ENCODE measurements around the gene ABCA4. TPM values are rescaled to one million over a fixed set of nuclear protein-coding genes. Genes with fewer than 3 reads are reported as not detected.

The ABCA4 gene
- total and polyA plus RNA-seq, 4 donors, result 0.49 to 31.5 (median 2.3) TPM

DNA sequence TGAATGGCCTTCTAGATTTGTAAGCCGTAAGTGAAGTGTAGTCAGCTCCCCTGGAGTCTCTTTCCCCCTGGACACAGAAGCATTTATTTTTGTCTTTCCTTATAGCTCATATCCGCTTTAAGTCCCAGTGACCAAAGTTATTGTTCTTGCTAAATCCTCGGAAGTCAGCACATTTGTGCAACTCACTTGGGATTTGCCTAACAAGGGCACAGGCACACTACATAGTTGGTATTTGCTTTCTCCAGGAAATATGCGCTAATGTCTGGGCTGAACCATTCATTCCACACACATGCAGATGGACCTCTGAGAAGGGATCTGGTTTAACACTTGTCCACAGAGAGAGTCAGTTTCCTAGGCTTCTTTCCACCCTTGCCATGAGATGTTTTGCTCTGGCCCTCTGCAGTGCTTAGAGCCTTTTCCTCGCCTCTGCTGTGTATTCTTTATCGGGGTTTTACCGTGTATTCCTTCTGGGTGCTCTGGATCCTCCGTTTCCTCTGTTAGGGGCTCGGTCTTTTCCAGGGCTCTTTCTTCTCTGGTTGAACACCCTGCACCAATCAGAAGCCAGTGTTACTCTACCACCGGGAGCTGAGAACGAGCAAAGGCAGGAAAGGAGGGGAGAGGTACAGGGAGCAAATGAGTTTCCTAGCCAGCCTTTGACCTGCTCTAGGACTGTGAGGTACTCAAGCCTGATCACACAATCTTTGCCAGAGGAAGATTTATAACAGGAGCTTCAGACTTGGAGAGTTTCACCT lies 72.4 kb downstream of the ABCA4 start:
- no peaks in the 10 kb centered on the region for H3K9me3 ChIP-seq (ENCODE audit: control insufficient read depth, insufficient read depth, low read length)
- peaks cover 22% of the 10 kb centered on the region for H3K4me1 ChIP-seq (ENCODE audit: control insufficient read depth, insufficient read depth, low read length)
- no peaks in the 10 kb centered on the region for H3K27me3 ChIP-seq (ENCODE audit: control insufficient read depth, insufficient read depth, low read length)
- H3K4me3 ChIP-seq (ENCODE audit: low read depth, low read length), result no peak overlapping the region
- 54% methylated on average over 10 of the region's 11 CpGs for WGBS (ENCODE audit: insufficient coverage)
- peak in 1 of 6 donors; percentile 35 for DNase-seq (ENCODE audit: low read depth in 4 of 6, low spot score in 6 of 6)
- peak overlapping the region; percentile 89 for H3K27ac ChIP-seq (ENCODE audit: low read depth, low read length)
- no peaks in the 10 kb centered on the region for H3K36me3 ChIP-seq (ENCODE audit: control insufficient read depth, insufficient read depth, low read length)

DNA sequence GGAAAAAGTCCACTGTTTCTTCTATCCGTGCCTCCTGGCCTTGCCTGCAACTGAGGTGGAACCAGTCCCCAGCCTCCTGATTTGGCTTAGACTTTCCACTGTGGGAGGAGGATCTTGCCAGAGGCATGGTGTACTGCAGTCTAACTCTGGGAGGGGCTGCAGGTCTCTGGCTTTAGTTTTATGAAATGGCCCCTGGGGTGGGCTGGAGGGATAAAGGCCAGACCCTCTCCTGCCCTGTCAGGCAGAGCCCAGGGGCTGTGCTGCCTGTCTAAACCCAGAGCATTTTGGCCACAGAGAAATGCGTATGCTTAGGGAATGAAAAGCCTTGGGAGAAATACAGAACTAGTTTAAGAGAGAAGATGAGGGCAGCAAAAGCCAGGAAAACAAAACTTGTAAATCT lies 73.0 kb downstream of the ABCA4 start:
- Histone ChIP-seq H3K4me1 (ENCODE audit: control insufficient read depth, insufficient read depth, low read length) (peaks cover 22% of the 10 kb centered on the region), H3K27ac (ENCODE audit: low read depth, low read length) (peak overlapping the region; percentile 89), H3K9me3 (ENCODE audit: control insufficient read depth, insufficient read depth, low read length) (no peaks in the 10 kb centered on the region), H3K36me3 (ENCODE audit: control insufficient read depth, insufficient read depth, low read length) (no peaks in the 10 kb centered on the region), H3K4me3 (ENCODE audit: low read depth, low read length) (no peak overlapping the region), H3K27me3 (ENCODE audit: control insufficient read depth, insufficient read depth, low read length) (no peaks in the 10 kb centered on the region)
- no peak for DNase-seq (ENCODE audit: low read depth in 4 of 6, low spot score in 6 of 6)
- 76% methylated on average over 2 of the region's 2 CpGs for WGBS (ENCODE audit: insufficient coverage)

DNA sequence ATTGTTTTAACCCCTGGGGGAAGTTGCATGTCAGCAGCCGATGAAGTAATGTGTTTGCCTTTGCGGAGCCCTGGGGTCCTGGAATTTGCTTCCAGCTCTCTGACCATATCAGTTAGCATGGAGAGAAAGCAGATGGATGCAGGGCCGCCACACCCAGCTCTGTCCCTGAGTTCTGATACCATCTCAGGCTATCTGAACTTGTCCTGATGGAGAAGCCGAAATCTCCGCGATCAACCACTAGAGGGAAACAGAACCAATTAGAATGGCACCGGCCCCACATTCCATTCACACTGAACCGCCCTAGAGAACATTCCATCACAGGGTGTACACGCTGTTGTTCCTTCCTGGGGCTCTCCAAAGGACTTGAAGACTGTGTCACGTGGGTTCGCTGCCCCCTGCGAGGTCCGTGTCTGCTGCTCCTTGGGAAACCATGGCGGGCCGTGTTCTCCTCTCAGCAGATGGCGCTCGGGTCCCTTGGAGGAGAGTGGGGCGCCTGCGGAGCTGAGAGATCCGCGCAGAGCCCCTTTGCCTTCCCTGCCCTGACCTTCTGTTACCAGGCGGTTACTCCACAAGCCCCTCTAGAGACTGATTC lies 75.4 kb downstream of the ABCA4 start:
- peak in 5 of 6 donors; percentile 57 to 93 (median 65) for DNase-seq (ENCODE audit: low read depth in 4 of 6, low spot score in 6 of 6)
- Histone ChIP-seq H3K36me3 (ENCODE audit: control insufficient read depth, insufficient read depth, low read length) (no peaks in the 10 kb centered on the region), H3K4me3 (ENCODE audit: low read depth, low read length) (peak overlapping the region; percentile 32), H3K4me1 (ENCODE audit: control insufficient read depth, insufficient read depth, low read length) (peaks cover 22% of the 10 kb centered on the region), H3K27me3 (ENCODE audit: control insufficient read depth, insufficient read depth, low read length) (no peaks in the 10 kb centered on the region), H3K27ac (ENCODE audit: low read depth, low read length) (peak overlapping the region; percentile 86), H3K9me3 (ENCODE audit: control insufficient read depth, insufficient read depth, low read length) (no peaks in the 10 kb centered on the region)
- WGBS (ENCODE audit: insufficient coverage), result 10% methylated on average over 19 of the region's 22 CpGs

DNA sequence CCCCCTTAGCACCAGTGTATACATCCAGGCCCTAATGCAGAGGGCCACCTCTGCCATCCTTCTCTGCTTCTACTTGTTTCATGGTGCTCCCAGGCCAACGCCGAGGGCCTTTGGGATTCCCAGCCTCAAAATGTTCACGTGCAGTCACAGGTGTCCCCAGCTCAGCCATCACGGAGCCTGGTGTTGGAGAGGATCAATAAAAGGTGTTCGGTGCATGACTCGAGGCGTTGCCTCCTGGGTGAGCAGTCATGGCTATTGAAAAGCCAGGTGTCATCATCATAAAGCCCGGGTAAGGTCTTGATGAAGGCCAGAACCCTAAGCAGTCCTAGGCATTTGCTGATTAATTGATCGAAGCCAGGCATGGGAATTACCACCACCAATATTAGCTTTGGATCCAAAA lies 76.1 kb downstream of the ABCA4 start:
- no peaks in the 10 kb centered on the region for H3K36me3 ChIP-seq (ENCODE audit: control insufficient read depth, insufficient read depth, low read length)
- no peaks in the 10 kb centered on the region for H3K9me3 ChIP-seq (ENCODE audit: control insufficient read depth, insufficient read depth, low read length)
- no peaks in the 10 kb centered on the region for H3K27me3 ChIP-seq (ENCODE audit: control insufficient read depth, insufficient read depth, low read length)
- DNase-seq (ENCODE audit: low read depth in 4 of 6, low spot score in 6 of 6), result no peak
- H3K4me3 ChIP-seq (ENCODE audit: low read depth, low read length), result no peak overlapping the region
- H3K27ac ChIP-seq (ENCODE audit: low read depth, low read length), result peak overlapping the region; percentile 86
- peaks cover 22% of the 10 kb centered on the region for H3K4me1 ChIP-seq (ENCODE audit: control insufficient read depth, insufficient read depth, low read length)
- WGBS (ENCODE audit: insufficient coverage), result 98% methylated on average over 6 of the region's 9 CpGs

DNA sequence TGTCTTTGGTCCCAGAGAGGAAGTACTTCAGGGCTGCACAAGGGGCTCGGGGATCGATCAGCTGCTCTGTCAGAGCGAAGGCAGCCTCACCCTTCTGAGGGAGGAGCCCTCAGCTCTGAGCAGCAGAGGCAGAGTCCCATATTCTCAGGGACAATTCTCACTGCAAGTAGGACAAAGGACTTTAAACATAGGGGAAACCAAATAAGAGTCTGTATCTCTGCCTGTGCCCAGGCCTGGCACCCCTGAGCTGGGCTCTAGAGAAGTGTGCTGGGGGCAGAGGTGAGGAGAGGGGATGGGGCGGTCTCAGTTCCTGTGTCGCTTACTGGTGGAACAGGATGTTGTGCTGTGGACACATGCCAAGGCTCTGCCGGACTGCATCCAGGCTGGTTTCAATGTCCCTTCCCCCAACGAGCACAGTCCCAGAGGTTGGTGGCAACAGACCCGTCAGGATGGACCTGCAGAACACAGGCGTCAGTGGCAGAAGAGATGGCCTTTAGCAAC lies 76.6 kb downstream of the ABCA4 start:
- Histone ChIP-seq H3K9me3 (ENCODE audit: control insufficient read depth, insufficient read depth, low read length) (no peaks in the 10 kb centered on the region), H3K27ac (ENCODE audit: low read depth, low read length) (peak overlapping the region; percentile 86), H3K4me1 (ENCODE audit: control insufficient read depth, insufficient read depth, low read length) (peaks cover 22% of the 10 kb centered on the region), H3K4me3 (ENCODE audit: low read depth, low read length) (no peak overlapping the region), H3K36me3 (ENCODE audit: control insufficient read depth, insufficient read depth, low read length) (no peaks in the 10 kb centered on the region), H3K27me3 (ENCODE audit: control insufficient read depth, insufficient read depth, low read length) (no peaks in the 10 kb centered on the region)
- DNase-seq (ENCODE audit: low read depth in 4 of 6, low spot score in 6 of 6), result peak in 1 of 6 donors; percentile 24
- 50% methylated on average over 7 of the region's 9 CpGs for WGBS (ENCODE audit: insufficient coverage)

DNA sequence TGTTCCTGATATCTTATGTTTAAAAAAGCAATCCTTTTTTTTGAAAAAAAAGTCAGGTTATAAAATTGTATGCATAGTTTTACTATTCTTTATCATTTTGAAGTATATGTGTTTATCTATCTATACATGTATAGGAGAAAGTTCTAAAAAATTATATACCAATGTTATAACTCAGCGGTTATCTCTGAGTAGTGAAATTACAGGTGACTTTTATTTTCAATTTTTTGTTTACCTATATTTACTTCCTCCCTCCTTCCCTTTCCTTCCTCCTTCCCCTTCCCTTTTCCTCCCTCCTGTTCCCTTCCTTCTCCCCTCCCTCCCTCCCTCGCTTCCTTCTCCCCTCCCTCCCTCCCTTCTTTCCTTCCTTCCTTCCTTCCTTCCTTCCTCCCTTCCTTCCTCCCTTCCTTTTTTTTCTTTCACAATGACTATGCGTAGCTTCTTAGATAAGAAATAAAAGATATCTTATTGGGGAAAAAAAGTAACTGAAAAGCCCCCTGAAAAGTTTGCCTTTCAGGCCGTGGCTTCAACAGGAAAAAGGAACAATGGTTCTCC lies 77.1 kb downstream of the ABCA4 start:
- DNase-seq (ENCODE audit: low read depth in 4 of 6, low spot score in 6 of 6), result no peak
- H3K27ac ChIP-seq (ENCODE audit: low read depth, low read length), result peak overlapping the region; percentile 44
- no peak overlapping the region for H3K4me3 ChIP-seq (ENCODE audit: low read depth, low read length)
- no peaks in the 10 kb centered on the region for H3K36me3 ChIP-seq (ENCODE audit: control insufficient read depth, insufficient read depth, low read length)
- H3K9me3 ChIP-seq (ENCODE audit: control insufficient read depth, insufficient read depth, low read length), result no peaks in the 10 kb centered on the region
- peaks cover 22% of the 10 kb centered on the region for H3K4me1 ChIP-seq (ENCODE audit: control insufficient read depth, insufficient read depth, low read length)
- no peaks in the 10 kb centered on the region for H3K27me3 ChIP-seq (ENCODE audit: control insufficient read depth, insufficient read depth, low read length)
- WGBS (ENCODE audit: insufficient coverage), result 28% methylated on average over 1 of the region's 4 CpGs

DNA sequence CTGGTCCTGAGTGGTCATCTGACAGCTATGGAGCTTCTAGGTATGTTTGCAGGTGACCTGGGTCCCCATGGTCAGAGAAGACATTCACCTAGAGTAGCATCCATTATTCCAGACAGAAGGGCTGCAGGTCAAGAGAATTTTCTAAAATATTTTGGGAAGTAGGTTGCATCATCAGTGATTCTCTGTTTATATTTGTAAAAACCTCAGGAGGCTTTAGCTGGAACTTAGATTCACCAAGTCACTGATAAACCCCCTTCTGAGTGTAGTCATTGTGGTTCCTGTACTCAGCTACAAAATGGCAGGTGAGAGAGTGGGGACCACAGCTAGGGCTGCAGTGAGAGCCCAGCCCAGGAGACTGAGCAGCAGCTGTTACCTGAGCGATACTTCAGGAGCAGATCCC lies 78.6 kb downstream of the ABCA4 start:
- H3K4me3 ChIP-seq (ENCODE audit: low read depth, low read length), result no peak overlapping the region
- no peak overlapping the region for H3K27ac ChIP-seq (ENCODE audit: low read depth, low read length)
- H3K9me3 ChIP-seq (ENCODE audit: control insufficient read depth, insufficient read depth, low read length), result no peaks in the 10 kb centered on the region
- H3K4me1 ChIP-seq (ENCODE audit: control insufficient read depth, insufficient read depth, low read length), result peaks cover 16% of the 10 kb centered on the region
- WGBS (ENCODE audit: insufficient coverage), result 100% methylated on average over 1 of the region's 1 CpG
- no peak for DNase-seq (ENCODE audit: low read depth in 4 of 6, low spot score in 6 of 6)
- H3K27me3 ChIP-seq (ENCODE audit: control insufficient read depth, insufficient read depth, low read length), result no peaks in the 10 kb centered on the region
- no peaks in the 10 kb centered on the region for H3K36me3 ChIP-seq (ENCODE audit: control insufficient read depth, insufficient read depth, low read length)

DNA sequence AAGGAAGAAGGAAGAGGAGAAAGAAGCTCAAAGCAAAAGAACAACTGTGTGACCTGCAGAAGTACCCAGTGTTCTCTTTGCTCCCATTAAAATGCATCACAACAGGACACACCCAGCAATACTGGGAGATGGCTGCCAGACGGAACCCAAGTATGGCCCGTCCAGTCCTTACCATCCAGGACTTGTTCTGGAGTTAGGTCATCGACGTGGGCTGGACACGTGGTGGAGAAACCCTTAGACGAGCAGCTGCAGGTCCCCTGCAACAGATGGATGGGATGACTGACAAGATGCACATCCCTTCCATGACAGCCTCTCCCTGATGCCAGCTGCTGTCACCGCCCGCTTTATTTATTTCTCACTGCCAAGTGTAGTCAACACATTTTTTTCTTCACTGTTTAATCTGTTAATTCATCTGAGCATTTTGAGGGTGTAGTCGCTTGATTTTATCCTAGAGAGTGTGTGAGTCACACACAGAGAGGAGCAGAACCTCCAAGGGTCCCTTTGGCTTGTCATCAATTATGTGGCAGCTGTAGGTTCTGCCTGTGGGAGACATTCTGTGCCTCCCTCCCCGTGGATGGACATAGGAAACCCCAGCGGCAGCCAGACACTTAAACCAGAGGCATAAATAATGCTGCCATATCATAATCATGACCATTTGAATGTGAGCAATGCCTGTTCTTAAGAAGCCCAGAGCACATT lies 80.9 kb downstream of the ABCA4 start:
- Histone ChIP-seq H3K27me3 (ENCODE audit: control insufficient read depth, insufficient read depth, low read length) (no peaks in the 10 kb centered on the region), H3K9me3 (ENCODE audit: control insufficient read depth, insufficient read depth, low read length) (no peaks in the 10 kb centered on the region), H3K4me1 (ENCODE audit: control insufficient read depth, insufficient read depth, low read length) (peaks cover 10% of the 10 kb centered on the region), H3K27ac (ENCODE audit: low read depth, low read length) (peak overlapping the region; percentile 29), H3K4me3 (ENCODE audit: low read depth, low read length) (no peak overlapping the region), H3K36me3 (ENCODE audit: control insufficient read depth, insufficient read depth, low read length) (no peaks in the 10 kb centered on the region)
- peak in 2 of 6 donors; percentile 26 to 64 for DNase-seq (ENCODE audit: low read depth in 4 of 6, low spot score in 6 of 6)
- WGBS (ENCODE audit: insufficient coverage), result 81% methylated on average over 4 of the region's 11 CpGs

DNA sequence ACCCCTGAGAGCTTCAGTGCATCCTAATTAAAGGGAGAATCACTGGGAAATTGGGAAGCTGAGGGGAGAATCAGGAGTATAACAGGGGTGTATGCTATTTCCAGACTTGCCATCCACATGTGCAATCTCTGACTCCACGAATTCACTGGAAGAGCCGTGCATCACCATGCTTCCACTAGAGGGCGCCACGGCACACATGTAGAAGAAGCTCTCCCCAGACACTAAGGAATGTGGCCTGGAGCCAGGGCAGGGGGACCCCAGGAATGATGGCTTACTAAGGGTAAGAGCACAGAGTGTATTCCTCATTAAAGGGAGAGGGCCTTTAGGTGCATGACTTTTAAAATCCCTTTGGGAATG lies 81.5 kb downstream of the ABCA4 start:
- Histone ChIP-seq H3K9me3 (ENCODE audit: control insufficient read depth, insufficient read depth, low read length) (no peaks in the 10 kb centered on the region), H3K4me3 (ENCODE audit: low read depth, low read length) (no peak overlapping the region), H3K27ac (ENCODE audit: low read depth, low read length) (peak overlapping the region; percentile 29), H3K27me3 (ENCODE audit: control insufficient read depth, insufficient read depth, low read length) (no peaks in the 10 kb centered on the region), H3K4me1 (ENCODE audit: control insufficient read depth, insufficient read depth, low read length) (peaks cover 4% of the 10 kb centered on the region), H3K36me3 (ENCODE audit: control insufficient read depth, insufficient read depth, low read length) (no peaks in the 10 kb centered on the region)
- DNase-seq (ENCODE audit: low read depth in 4 of 6, low spot score in 6 of 6), result peak in 4 of 6 donors; percentile 26 to 85 (median 60)
- no CpG with 5 or more reads among the region's 4 CpGs for WGBS (ENCODE audit: insufficient coverage)
